SK-N-SH (cell line): ENCODE measurements around the gene OSBP2.

Experiments used
- ELF1 ChIP-seq: IDR thresholded peaks from 2 replicates; pipeline ENCODE4 v1.4.0; 2012
- FOSL2 ChIP-seq: IDR thresholded peaks from 2 replicates; pipeline ENCODE4 v1.4.0; 2012; ENCODE audit warnings: low read depth, mild to moderate bottlenecking, moderate library complexity, borderline replicate concordance
- JUND ChIP-seq: IDR thresholded peaks from 2 replicates; pipeline ENCODE4 v1.4.0; 2012
- NFIC ChIP-seq: IDR thresholded peaks from 2 replicates; pipeline ENCODE4 v1.4.0; 2012; ENCODE audit warnings: borderline replicate concordance
- NRF1 ChIP-seq: IDR thresholded peaks from 2 replicates; pipeline ENCODE4 v1.6.1; 2012; ENCODE audit warnings: low read depth, mild to moderate bottlenecking, low read length
- POLR2AphosphoS5 ChIP-seq: IDR thresholded peaks from 2 replicates; pipeline ENCODE4 v1.6.1; 2012; ENCODE audit warnings: low read depth, low read length
- SIN3A ChIP-seq: IDR thresholded peaks from 2 replicates; pipeline ENCODE4 v1.6.1; 2012; ENCODE audit warnings: low read depth, mild to moderate bottlenecking, low read length, moderate library complexity, borderline replicate concordance
- TAF1 ChIP-seq: IDR thresholded peaks from 2 replicates; pipeline ENCODE4 v1.6.1; 2012; ENCODE audit warnings: low read depth, mild to moderate bottlenecking, low read length, moderate library complexity, borderline replicate concordance
- TCF12 ChIP-seq: IDR thresholded peaks from 2 replicates; pipeline ENCODE4 v1.4.0; 2012
- YY1 ChIP-seq: IDR thresholded peaks from 2 replicates; pipeline ENCODE4 v1.4.0; 2012; ENCODE audit warnings: low read depth, mild to moderate bottlenecking
- TF ChIP-seq, protein P1 (sequence below): fragments of 200-600 bp; sonication (generic); IDR thresholded peaks from 2 replicates; pipeline ENCODE4 v1.6.1; 2017; ENCODE audit warnings: antibody characterized with exemption, mild to moderate bottlenecking, moderate library complexity
- TF ChIP-seq, protein P2 (sequence below): IDR thresholded peaks from 2 replicates; pipeline ENCODE4 v1.4.0; 2012; ENCODE audit warnings: low read depth

DNA sequence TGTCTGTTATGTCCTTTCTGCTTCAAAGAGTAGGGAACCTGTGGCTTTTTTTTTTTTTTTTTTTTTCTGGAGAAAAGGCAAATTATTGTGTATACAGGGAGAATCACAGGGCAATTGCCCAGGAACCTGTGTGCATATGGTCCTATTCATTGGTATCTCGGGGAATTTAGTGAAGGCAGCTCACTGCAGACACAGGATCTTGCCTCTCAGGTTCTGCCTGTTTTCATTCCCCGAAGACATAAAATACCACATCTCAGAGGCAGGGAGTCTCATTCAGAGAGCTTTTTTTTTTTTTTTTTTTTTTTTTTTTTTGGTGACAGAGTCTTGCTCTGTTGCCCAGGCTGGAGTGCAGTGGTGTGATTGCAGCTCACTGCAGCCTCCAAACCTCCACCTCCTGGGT, 88.3 kb downstream of the OSBP2 start:
- no peak for TF ChIP-seq TAF1
- TF ChIP-seq NRF1, result no peak
- TF ChIP-seq, protein P1, sequence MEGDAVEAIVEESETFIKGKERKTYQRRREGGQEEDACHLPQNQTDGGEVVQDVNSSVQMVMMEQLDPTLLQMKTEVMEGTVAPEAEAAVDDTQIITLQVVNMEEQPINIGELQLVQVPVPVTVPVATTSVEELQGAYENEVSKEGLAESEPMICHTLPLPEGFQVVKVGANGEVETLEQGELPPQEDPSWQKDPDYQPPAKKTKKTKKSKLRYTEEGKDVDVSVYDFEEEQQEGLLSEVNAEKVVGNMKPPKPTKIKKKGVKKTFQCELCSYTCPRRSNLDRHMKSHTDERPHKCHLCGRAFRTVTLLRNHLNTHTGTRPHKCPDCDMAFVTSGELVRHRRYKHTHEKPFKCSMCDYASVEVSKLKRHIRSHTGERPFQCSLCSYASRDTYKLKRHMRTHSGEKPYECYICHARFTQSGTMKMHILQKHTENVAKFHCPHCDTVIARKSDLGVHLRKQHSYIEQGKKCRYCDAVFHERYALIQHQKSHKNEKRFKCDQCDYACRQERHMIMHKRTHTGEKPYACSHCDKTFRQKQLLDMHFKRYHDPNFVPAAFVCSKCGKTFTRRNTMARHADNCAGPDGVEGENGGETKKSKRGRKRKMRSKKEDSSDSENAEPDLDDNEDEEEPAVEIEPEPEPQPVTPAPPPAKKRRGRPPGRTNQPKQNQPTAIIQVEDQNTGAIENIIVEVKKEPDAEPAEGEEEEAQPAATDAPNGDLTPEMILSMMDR, result no peak
- TF ChIP-seq, protein P2, sequence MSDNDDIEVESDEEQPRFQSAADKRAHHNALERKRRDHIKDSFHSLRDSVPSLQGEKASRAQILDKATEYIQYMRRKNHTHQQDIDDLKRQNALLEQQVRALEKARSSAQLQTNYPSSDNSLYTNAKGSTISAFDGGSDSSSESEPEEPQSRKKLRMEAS, result no peak
- TF ChIP-seq POLR2AphosphoS5, result no peak
- TF ChIP-seq ELF1, result no peak
- TF ChIP-seq SIN3A, result no peak
- no peak for TF ChIP-seq YY1
- TF ChIP-seq FOSL2, result no peak
- no peak for TF ChIP-seq JUND
- no peak for TF ChIP-seq TCF12
- no peak for TF ChIP-seq NFIC
